GM18951 (cell line): Measurements from ENCODE around the gene ACBD4.

ENCODE experiments used
- POLR2A ChIP-seq: IDR thresholded peaks from 4 replicates; pipeline ENCODE4 v1.6.1; 2011; ENCODE audit warnings: mild to moderate bottlenecking; ENCODE audit not compliant: insufficient read length, insufficient read depth; ENCODE audit errors: extremely low read depth
- in situ Hi-C: fragments of 300-500 bp; cut with MboI; formaldehyde crosslinking; loops from one replicate; pipeline ENCODE4 v1.12.0; 2022; ENCODE audit warnings: low sequenced_read_pairs, mixed read lengths, inconsistent platforms; ENCODE audit not compliant: unreplicated experiment

ACBD4 gene

DNA sequence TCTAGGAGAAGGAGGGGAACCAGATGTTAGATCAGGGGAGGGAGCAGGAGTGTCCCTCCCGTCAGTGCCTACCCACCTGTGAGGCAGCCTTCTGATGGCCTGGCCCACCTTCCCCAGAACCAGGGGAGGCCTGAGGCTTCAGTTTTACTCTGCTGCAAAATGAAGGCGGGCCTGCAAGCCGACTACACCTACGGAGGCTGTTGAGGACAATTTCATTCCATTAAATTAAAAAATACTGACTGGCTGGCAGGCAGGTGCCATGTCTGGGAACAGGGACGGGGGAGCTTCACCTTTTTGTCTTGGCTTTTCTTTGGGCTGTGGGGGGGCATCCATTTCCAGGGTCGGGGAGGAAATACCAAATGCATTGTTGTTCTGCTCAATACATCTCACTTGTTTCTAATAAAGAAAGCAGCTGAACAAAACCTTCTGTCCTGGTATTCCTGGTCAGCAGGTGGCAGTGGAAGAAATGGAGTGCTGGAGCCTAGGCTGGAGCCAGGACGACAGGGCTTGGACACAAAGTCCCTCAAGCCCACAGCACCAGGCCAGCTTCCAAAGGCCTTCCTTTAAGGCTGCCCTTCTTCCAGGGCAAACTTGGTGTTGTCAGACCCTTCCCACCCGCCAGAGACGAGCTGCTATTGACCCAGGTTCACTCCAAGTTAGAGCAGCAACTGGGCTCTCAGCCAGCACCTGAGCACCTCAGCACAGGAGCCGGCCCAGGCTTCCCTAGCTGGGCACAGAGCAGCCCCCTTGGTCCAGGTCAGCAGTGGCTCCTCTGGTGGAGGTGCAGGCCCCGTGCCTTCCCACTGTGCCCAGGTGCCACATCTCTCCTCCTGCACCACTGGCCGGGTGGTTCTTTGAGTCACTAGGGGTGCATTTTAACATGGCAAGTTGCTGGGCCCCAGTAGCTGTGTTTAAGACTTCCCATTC lies 26.6 kb upstream of the ACBD4 start:
- no peak for TF ChIP-seq POLR2A
- in situ Hi-C loops = no loop called here

DNA sequence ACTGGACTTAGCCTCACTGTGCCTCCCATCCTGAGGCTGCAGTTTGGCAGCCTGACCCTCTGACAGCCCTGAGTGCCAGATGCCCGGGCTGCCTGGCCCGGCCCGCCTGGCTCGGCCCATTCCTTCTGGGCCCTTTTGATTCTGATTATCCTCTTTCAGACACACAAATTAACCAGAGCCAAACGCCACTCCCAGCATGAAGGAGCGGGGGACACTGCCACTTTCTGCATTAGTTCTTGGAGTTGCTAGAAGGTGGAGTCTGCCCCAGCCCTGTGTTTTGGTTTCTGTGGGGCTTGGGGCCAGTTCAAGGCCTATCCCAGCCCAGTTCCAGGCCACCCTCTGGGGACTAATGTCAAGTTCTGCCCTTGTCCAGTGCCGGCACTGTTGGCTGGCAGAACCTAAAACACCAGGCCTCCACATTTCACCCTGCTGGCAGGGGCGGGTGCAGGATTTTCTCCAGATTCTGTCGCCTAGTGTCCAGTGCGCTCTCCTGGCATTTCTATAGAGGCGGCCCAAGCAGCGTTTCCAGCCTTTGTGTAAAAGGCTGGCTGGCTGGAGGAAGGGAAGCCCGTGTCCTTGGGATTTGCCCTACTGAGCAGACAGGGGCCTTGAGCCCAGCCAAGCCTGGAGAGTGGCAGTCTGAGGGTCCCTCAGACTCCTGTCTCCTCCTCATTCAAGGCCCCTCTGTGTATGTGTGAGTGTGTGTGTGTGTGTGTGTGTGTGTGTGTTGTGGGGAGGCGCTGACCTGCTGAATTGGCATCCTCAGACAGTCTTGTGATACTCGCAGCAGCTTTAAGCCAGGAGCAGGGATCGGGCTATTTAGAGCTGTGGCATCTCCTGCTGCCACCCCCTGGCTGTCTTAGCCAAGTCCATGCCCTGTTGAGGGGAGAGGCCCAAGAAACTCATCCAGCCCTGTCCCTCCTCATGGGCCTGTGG lies 24.5 kb upstream of the ACBD4 start:
- in situ Hi-C loops = no loop called here
- TF ChIP-seq POLR2A = no peak

DNA sequence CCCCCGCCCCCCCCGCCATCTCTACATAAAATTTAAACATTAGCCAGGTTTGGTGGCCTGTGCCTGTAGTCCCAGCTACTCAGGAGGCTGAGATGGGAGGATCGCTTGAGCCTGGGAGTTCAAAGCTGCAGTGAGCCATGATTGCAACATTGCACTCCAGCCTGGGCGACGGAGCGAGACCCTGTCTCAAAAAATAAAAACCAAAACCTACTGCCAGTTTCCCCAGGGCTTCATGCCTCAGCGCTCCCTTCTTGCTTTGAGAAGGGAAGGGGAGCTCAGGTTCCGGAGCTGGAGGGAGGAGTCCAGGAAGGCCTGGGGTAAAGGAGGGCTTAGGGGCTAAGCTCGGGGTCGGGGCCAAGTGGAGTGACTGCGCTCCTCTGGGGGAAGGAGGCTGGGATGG lies 23.6 kb upstream of the ACBD4 start:
- no peak for TF ChIP-seq POLR2A
- in situ Hi-C loops = no loop called here

DNA sequence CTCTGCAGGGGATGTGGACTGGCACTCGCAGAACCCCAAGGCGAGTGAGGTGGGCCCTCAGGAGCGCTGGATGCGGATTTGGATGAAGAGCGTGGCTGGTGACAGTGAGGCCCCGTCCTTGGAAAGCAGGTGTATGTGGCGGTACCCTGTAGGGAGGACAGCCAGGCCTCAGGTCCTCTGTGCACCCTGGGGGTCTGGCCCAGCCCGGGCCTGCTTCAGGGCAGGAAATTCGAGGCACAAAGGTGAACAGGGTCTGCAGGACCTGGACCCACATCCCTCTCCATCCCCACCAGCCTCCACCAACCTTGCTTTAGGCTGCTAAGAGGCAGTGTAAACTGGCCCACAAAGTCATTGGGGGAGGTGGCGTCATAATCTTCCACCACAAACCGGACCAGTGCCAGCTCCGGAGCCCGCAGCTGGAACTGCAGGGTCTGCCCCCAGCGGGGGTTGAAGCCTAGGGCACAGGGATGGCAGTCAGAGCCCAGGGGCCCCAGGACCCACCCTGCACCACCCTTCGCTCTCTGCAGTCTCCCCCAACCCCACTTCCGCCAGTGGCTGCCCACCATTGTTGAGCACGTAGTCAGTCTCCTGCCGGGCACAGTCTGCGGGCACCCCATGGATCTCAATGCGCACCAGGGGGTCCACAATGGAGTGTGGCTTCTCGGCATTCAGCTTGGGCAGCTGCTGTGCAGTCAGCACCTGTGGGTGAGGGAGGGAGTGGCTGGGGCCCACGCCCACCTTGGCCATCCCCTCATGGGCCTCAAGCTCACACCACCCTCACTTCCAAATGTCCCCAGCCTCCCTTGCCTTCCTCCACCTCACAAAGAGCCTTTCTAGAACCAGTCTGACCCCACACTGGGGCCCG lies 22.7 kb upstream of the ACBD4 start:
- no peak for TF ChIP-seq POLR2A
- in situ Hi-C loops = no loop called here

DNA sequence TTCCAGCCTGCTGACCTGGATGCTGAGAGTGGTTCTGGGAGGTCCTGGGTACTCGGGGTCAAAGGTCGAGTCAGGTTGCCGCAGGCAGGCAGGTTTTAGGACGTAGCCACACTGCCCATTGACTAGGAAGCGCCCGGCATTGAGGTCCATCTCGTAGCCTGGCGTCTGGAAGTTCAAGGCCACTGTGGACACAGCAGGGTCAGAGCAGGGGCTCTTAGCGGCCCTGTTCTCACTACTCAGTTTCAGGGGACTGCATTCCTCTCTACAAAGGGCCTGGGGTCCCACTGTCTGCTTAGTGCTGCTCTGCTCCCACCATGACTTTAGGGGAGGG lies 22.1 kb upstream of the ACBD4 start:
- no peak for TF ChIP-seq POLR2A
- in situ Hi-C loops = no loop called here

DNA sequence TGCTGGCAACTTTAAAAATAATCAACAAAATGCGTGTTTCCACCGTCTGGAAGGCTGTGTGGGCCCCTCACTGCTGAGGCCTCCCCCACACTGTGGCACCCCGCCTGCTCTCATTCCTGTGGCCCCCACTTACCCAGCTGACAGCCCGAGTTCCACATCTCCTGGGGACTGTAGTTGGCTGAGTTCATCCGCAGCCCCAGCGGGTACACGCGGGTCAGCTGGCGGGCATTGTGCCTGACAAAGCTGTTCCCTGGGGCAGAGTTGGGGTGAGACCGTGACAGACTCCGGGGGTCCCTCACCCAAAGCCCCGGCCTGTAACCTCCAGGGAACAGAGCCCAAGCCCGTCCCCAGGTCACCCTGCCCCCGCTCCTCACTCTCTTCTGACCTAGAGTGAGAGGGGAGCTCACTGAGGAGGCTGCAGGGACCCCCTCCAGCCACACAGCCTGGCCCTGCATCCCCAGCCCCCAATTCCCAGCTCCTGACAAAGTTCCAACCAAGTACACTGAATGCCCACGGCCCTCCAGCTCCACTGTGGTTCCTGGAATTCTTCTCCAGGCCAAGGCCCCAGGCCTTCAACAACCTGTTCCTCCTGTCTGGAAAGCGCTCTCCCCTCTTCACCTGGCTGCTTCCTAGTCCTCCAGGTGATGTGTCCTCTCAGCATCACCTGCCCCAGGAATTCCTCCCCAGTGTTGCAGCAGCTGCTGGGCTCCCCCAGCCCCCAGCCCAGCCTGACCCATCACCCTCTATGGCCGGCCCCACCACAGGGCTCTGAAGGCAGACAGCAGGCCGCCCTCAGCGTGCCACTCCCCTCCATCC lies 21.2 kb upstream of the ACBD4 start:
- in situ Hi-C loops = no loop called here
- no peak for TF ChIP-seq POLR2A

DNA sequence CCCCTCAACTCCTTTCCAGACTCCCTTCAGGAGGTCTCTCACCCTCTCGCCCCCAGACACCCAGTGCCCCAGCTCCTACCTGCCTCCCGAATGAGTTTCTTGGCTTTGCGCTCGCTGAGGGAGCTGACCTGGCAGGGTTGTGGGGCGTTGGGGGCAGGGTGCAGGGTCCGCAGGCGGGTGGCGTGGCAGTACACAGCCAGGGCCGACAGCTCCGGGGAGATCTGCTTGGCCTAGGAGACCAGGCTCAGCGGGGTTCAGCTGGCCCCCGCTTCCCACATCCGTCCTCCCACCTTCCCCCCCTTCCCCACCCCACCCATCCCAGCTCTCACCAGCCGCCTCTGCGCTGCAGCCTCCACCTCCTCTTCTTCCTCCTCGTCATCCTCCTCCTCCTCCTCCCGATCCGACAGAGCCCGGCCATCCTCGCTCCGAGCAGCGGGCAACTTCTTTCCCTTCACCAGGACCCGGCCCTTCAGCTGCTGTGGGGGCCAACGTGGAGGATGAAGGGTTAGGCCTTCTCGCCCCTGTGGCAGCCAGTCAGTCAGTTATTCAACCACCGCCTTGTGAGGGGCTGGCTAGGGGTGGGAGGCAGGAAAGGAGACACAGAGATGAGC lies 20.4 kb upstream of the ACBD4 start:
- in situ Hi-C loops = no loop called here

DNA sequence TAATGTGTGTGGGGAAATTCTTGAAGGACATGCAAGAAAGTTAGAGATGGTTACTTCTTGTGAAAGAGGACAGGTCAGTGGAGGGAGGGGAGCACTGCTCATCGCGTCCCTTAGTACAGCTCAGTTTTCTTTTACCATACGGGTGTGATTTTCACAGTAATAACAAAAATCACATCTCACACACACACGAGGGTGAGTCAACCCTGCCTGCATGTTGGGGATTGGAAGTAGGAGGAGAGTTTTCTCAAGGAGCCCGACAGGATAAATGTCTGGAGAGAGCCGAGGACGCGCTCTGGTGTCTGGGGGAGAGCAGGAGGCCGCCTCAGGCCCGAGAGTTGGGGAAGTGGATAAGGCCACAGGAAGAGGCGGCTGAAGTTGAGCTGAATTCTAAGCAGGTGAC lies 19.6 kb upstream of the ACBD4 start:
- TF ChIP-seq POLR2A = no peak
- in situ Hi-C loops = no loop called here

More for the DNA sequence above, 20.4 kb upstream of the ACBD4 start:
- TF ChIP-seq POLR2A = no peak

DNA sequence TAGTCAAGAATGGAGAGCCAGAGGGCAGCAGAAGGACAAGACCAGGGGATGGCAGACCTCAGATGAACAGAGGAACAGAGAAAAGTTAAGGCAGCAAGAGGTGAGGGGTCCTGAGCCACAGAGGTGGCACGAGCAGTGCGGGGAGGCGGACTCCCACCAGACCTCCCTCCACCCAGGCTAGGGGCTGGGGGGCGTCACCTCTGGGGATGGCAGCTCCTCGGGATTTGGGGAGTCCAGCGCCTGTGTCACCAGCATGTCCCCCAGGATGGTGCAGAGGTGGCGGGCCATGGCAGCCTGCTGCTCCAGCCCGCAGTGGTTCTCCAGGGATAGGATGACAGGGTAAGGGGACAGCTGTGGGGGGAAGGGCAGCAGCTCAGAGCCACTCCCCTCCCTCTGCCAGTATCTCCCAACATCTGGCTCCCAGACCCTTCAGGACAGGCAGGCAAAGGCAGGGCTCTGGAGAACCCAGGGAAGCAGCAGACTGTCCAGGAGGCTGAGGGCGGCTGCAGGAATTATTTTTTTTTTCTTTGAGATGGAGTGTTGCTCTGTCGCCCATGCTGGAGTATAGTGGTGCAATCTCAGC lies 19.0 kb upstream of the ACBD4 start:
- no peak for TF ChIP-seq POLR2A
- in situ Hi-C loops = no loop called here

DNA sequence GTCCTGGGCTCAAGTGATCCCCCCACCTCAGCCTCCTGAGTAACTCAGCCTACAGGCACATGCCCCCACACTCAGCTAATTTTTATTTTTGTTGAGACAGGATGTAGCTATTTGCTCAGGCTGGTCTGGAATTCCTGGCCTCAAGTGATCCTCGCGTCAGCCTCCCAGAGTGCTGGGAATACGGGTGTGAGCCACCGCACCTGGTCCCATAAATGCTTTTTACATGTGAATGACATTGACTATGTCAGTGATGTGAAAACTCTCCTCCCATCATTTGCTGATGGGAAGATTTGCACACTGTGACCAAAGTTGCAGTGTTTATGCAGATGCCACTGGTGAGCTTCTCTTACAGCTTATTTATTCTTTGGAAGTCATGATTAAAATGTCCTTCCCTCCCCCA lies 18.2 kb upstream of the ACBD4 start:
- no peak for TF ChIP-seq POLR2A
- in situ Hi-C loops = no loop called here

DNA sequence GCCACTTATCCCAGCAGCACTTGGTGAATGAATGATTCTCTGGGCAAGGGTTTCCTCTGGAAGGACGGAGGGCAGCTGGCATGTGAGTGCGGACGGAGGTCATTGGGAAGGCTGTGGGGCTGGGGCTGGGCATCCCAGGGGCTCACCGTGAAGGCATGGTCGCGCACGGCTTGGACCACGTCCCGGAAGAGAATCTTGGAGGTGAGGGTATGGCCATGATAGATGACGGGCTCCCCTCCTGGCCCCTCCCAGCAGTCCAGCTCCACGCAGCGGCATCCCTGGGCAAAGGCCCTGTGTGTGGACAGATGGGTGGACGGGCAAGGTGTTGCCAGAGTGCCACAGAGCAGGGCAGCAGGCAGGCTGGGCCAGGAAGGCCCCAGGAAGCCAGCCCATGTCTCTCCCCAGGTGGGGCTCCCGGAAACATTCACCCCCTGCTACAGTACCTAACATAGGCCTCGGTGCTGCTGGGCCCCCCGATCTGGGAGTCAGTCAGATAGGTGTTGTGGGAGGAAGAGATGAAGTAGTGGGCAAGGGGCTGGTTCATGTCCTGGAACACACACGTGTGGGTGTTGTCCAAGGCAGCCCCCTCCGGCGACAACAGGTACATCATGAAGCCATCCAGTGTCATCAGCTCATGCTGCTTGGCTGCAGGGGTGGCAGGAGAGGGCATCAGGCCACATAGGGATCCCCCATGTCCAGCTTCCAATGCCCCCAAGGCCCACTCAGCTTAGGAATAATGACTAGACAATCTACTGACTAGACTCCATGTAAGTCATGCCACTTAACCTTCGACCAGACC lies 17.4 kb upstream of the ACBD4 start:
- in situ Hi-C loops = no loop called here
- TF ChIP-seq POLR2A = no peak
